ENCODE measurements around the gene TSPAN8.

Gene TSPAN8

GRCh38 chr12:71162832-71163763, 5.3 kb upstream of the TSPAN8 start:
- ChIA-PET CTCF (interaction anchor here (0.6 kb wide), 1 partner anchor 1394 kb away, joined by 3 read pairs; no protein-coding TSS in a partner anchor), POLR2A (no interaction called here)
- H3K4me1 ChIP-seq (ENCODE audit: control insufficient read depth, insufficient read depth, low read length) = 0 out of 2 replicates have a peak, but pooled peaks cover 4% of the 10 kb centered on the region
- H3K4me3 ChIP-seq (ENCODE audit: low read depth, low read length) = no peak overlapping the region
- no peaks in the 10 kb centered on the region for H3K36me3 ChIP-seq (ENCODE audit: control insufficient read depth in 2 of 2, insufficient read depth in 1 of 2, low read length in 2 of 2)
- H3K9me3 ChIP-seq (ENCODE audit: control insufficient read depth, insufficient read depth, low read depth, low read length) = no peaks in the 10 kb centered on the region; the same call in 1 of the 2 replicates
- TF ChIP-seq ZNF561 (tag by site-specific recombination; IDR thresholded peaks at IDR 0.05; ENCODE audit: borderline replicate concordance) (no peak), GLIS1 (tag by site-specific recombination; IDR thresholded peaks at IDR 0.05) (no peak), ZNF324 (tag by site-specific recombination; IDR thresholded peaks at IDR 0.05) (no peak), RBAK (tag by site-specific recombination; IDR thresholded peaks at IDR 0.05) (no peak), ZBTB1 (tag by site-specific recombination; IDR thresholded peaks at IDR 0.05) (no peak), ZNF645 (tag by site-specific recombination; IDR thresholded peaks at IDR 0.05) (no peak), ZNF747 (tag by site-specific recombination; IDR thresholded peaks at IDR 0.05) (no peak)
- H3K27ac ChIP-seq (ENCODE audit: extremely low read depth, low read depth, low read length) = no peak overlapping the region

- CTCF ChIA-PET = interaction anchor here (1.0 kb wide), 1 partner anchor 9 kb away, joined by 3 read pairs; no protein-coding TSS in a partner anchor
- Histone ChIP-seq H3K4me1 (ENCODE audit: control insufficient read depth, insufficient read depth, low read length) (peaks cover 6% of the 10 kb centered on the region; the same call in 1 of the 2 replicates), H3K9me3 (ENCODE audit: control insufficient read depth, insufficient read depth, low read depth, low read length) (no peaks in the 10 kb centered on the region; the same call in 1 of the 2 replicates), H3K4me3 (ENCODE audit: low read depth, low read length) (no peak overlapping the region), H3K27ac (ENCODE audit: extremely low read depth, low read depth, low read length) (no peak overlapping the region), H3K36me3 (ENCODE audit: control insufficient read depth in 2 of 2, insufficient read depth in 1 of 2, low read length in 2 of 2) (no peaks in the 10 kb centered on the region)
- POLR2A ChIA-PET = no interaction called here
- no peak for TF ChIP-seq GLIS2 (tag by site-specific recombination; IDR thresholded peaks at IDR 0.05)
- no peak for TF ChIP-seq ZNF423 (tag by site-specific recombination; IDR thresholded peaks at IDR 0.05)
- TF ChIP-seq ZNF548 (tag by site-specific recombination; IDR thresholded peaks at IDR 0.05) = no peak
- no peak for TF ChIP-seq PBX3 (CRISPR knock-in tag; IDR thresholded peaks at IDR 0.05)
- no peak for TF ChIP-seq ZNF785 (tag by site-specific recombination; IDR thresholded peaks at IDR 0.05)
- TF ChIP-seq KLF10 (tag by site-specific recombination; IDR thresholded peaks at IDR 0.05) = no peak
- TF ChIP-seq SP2 (tag by site-specific recombination; IDR thresholded peaks at IDR 0.05) = no peak
- no peak for TF ChIP-seq WT1 (tag by site-specific recombination; IDR thresholded peaks at IDR 0.05)
- TF ChIP-seq AEBP2 (tag by site-specific recombination; IDR thresholded peaks at IDR 0.05; ENCODE audit: borderline replicate concordance) = no peak
- TF ChIP-seq PRDM6 (tag by site-specific recombination; IDR thresholded peaks at IDR 0.05) = no peak
- TF ChIP-seq PRDM2 (tag by site-specific recombination; IDR thresholded peaks at IDR 0.05; ENCODE audit: borderline replicate concordance) = no peak
- TF ChIP-seq ZNF354C (tag by site-specific recombination; IDR thresholded peaks at IDR 0.05; ENCODE audit: borderline replicate concordance, low read depth) = no peak
- TF ChIP-seq KLF8 (tag by site-specific recombination; IDR thresholded peaks at IDR 0.05) = no peak
- TF ChIP-seq MEIS1 (CRISPR knock-in tag; IDR thresholded peaks at IDR 0.05; ENCODE audit: borderline replicate concordance) = no peak
- TF ChIP-seq ZNF404 (tag by site-specific recombination; IDR thresholded peaks at IDR 0.05) = no peak
These were observed 3.8 kb upstream of the TSPAN8 start for GRCh38 chr12:71161591-71161990.

All from HEK293 (cell line).